H1 (cell line): ENCODE results near the gene OR5K2. TPM values are rescaled to one million over a fixed set of nuclear protein-coding genes. Genes with fewer than 3 reads are reported as not detected.

ENCODE experiments used
- FOSL1 ChIP-seq: IDR thresholded peaks from 2 replicates; pipeline ENCODE4 v1.6.1; 2011; ENCODE audit warnings: mild to moderate bottlenecking, low read depth, low read length, moderate library complexity; ENCODE audit not compliant: insufficient read depth
- polyA plus RNA-seq, 7 experiments: library from polyadenylated mRNA; depleted of rRNA in 3 of 7; stranded (reverse) in 5 of 7; unstranded in 2 of 7; fragments of >200 nt in 5 of 7; fragments of 200-250 nt in 2 of 7; gene quantifications; 1 replicate in 5 of 7; 2 replicates in 1 of 7; 4 replicates in 1 of 7; pipeline versions ENCODE4 v1.2.1 to v1.2.3, GENCODE V29; 2011 to 2013; ENCODE audit warnings: missing spikeins in 2 of 7, mixed read lengths in 2 of 7
- total RNA-seq: library from RNA; stranded (reverse); fragmentation: NEBNext Ultra II Directional; extraction: Animal tissue kit (Norgen Biotek cat#: 25700); gene quantifications from 2 replicates; pipeline ENCODE4 v1.2.1, GENCODE V29; 2021

The OR5K2 gene
- total and polyA plus RNA-seq, 2 of the 8 experiments (the other 6 are each of a cell fraction or from before 2014, with no cell fraction given), result not detected

- no peak for TF ChIP-seq FOSL1
These were observed 3.8 kb downstream of the OR5K2 start (continued) for GRCh38 chr3:98501270-98501669.
